Pulmonary artery endothelial cell (primary cell): ENCODE data around the gene PP2D1. TPM values are rescaled to one million over a fixed set of nuclear protein-coding genes. Genes with fewer than 3 reads are reported as not detected.
"Not testable (repeated sequence)": the region's sequence is repeated elsewhere in the genome, so short reads cannot be mapped to it uniquely, and the experiment has no call there.

Source experiments
- DNase-seq: peaks from one replicate; pipeline ENCODE4 v3.0.0-alpha.2; 2011; ENCODE audit warnings: low read depth, low spot score
- total RNA-seq: library from RNA; depleted of rRNA; stranded (reverse); fragments of >200 nt; gene quantifications from 2 replicates; pipeline ENCODE4 v1.2.3, GENCODE V29; 2014

PP2D1 gene
- total RNA-seq, 1 donor from 2014 or later, result not detected

GRCh38 chr3:20040548-20041196, 28.6 kb upstream of the PP2D1 start:
- no peak for DNase-seq

GRCh38 chr3:20039765-20040547, 27.9 kb upstream of the PP2D1 start, which contains the start of gene KAT2B:
Gene KAT2B, plus strand, starts transcription at chr3:20040446. Its CDS starts 32 bp downstream, at chr3:20040478.
- DNase-seq, result no peak

GRCh38 chr3:20039466-20039764, 27.4 kb upstream of the PP2D1 start:
- no peak for DNase-seq

- DNase-seq, result no peak
Measured at GRCh38 chr3:20038699-20039465, 26.8 kb upstream of the PP2D1 start.

- DNase-seq, result no peak
Measured at GRCh38 chr3:20037255-20037996, 25.4 kb upstream of the PP2D1 start.

- no peak for DNase-seq
Measured at GRCh38 chr3:20035019-20035418, 23.0 kb upstream of the PP2D1 start.

- DNase-seq, result not testable (repeated sequence)
Measured at GRCh38 chr3:20031939-20032338, 19.9 kb upstream of the PP2D1 start.

- no peak for DNase-seq
Measured at GRCh38 chr3:20028905-20029331, 16.9 kb upstream of the PP2D1 start.

GRCh38 chr3:20027136-20027535, 15.1 kb upstream of the PP2D1 start:
- no peak for DNase-seq

GRCh38 chr3:20023623-20024405, 11.8 kb upstream of the PP2D1 start:
- no peak for DNase-seq

GRCh38 chr3:20022954-20023622, 11.0 kb upstream of the PP2D1 start:
- no peak for DNase-seq

GRCh38 chr3:20016076-20016475, 4.0 kb upstream of the PP2D1 start:
- DNase-seq, result not testable (repeated sequence)

GRCh38 chr3:20015525-20015924, 3.5 kb upstream of the PP2D1 start:
- DNase-seq, result no peak

GRCh38 chr3:20013396-20013795, 1.3 kb upstream of the PP2D1 start:
- no peak for DNase-seq

GRCh38 chr3:20008646-20009045, 3.4 kb downstream of the PP2D1 start:
- no peak for DNase-seq

GRCh38 chr3:20007960-20008359, 4.1 kb downstream of the PP2D1 start:
- DNase-seq, result no peak

GRCh38 chr3:20001932-20002331, 10.1 kb downstream of the PP2D1 start:
- no peak for DNase-seq

- no peak for DNase-seq
Measured at GRCh38 chr3:19997502-19997901, 14.6 kb downstream of the PP2D1 start.

GRCh38 chr3:19994796-19995195, 17.3 kb downstream of the PP2D1 start:
- no peak for DNase-seq

- DNase-seq, result not testable (repeated sequence)
Measured at GRCh38 chr3:19988904-19989303, 23.2 kb downstream of the PP2D1 start.
